IPS-15b (cell line): ENCODE measurements around the gene CD300LF.

Experiments used
- H3K27me3 ChIP-seq: one replicate; pipeline ENCODE4 v1.6.1; 2013; ENCODE audit warnings: low read length; ENCODE audit not compliant: control insufficient read depth, insufficient read depth
- H3K36me3 ChIP-seq: one replicate; pipeline ENCODE4 v1.6.1; 2013; ENCODE audit warnings: low read length; ENCODE audit not compliant: control insufficient read depth, insufficient read depth
- H3K4me1 ChIP-seq: one replicate; pipeline ENCODE4 v1.6.1; 2013; ENCODE audit warnings: mild to moderate bottlenecking, low read length; ENCODE audit not compliant: control insufficient read depth, insufficient read depth
- H3K4me3 ChIP-seq: one replicate; pipeline ENCODE4 v1.5.1; 2013; ENCODE audit warnings: low read depth, low read length
- H3K9ac ChIP-seq: one replicate; pipeline ENCODE4 v1.6.1; 2013; ENCODE audit warnings: low read depth, mild to moderate bottlenecking, low read length
- H3K9me3 ChIP-seq: one replicate; pipeline ENCODE4 v1.6.1; 2013; ENCODE audit warnings: mild to moderate bottlenecking, low read length; ENCODE audit not compliant: control insufficient read depth, insufficient read depth

Gene CD300LF

GRCh38 chr17:74712756-74713155 lies at the start of gene CD300LF:
Gene CD300LF, minus strand, starts transcription at chr17:74712923. Its CDS starts 57 bp downstream, at chr17:74712866.
- Histone ChIP-seq H3K9me3 (no peaks in the 10 kb centered on the region), H3K27me3 (no peaks in the 10 kb centered on the region), H3K9ac (no peak within 1 kb of the TSS), H3K36me3 (no peaks in the 10 kb centered on the region), H3K4me3 (no peak within 1 kb of the TSS), H3K4me1 (no peaks in the 10 kb centered on the region)

GRCh38 chr17:74761931-74762330 lies 49.2 kb upstream of the CD300LF start:
- peaks cover 22% of the 10 kb centered on the region for H3K4me1 ChIP-seq
- H3K9me3 ChIP-seq: no peaks in the 10 kb centered on the region
- no peak overlapping the region for H3K4me3 ChIP-seq
- H3K27me3 ChIP-seq: no peaks in the 10 kb centered on the region
- H3K36me3 ChIP-seq: peaks cover 4% of the 10 kb centered on the region
- no peak overlapping the region for H3K9ac ChIP-seq

- Histone ChIP-seq H3K9me3 (no peaks in the 10 kb centered on the region), H3K4me3 (no peak overlapping the region), H3K9ac (no peak overlapping the region), H3K36me3 (peaks cover 4% of the 10 kb centered on the region), H3K4me1 (peaks cover 22% of the 10 kb centered on the region), H3K27me3 (no peaks in the 10 kb centered on the region)
Measured at GRCh38 chr17:74761419-74761818, 48.7 kb upstream of the CD300LF start.

GRCh38 chr17:74760404-74761105 lies 47.8 kb upstream of the CD300LF start:
- Histone ChIP-seq H3K27me3 (no peaks in the 10 kb centered on the region), H3K9ac (peak overlapping the region; percentile 54), H3K4me1 (peaks cover 22% of the 10 kb centered on the region), H3K4me3 (peak overlapping the region; percentile 13), H3K36me3 (peaks cover under 1% of the 10 kb centered on the region), H3K9me3 (no peaks in the 10 kb centered on the region)

GRCh38 chr17:74759941-74760340 lies 47.2 kb upstream of the CD300LF start:
- Histone ChIP-seq H3K9me3 (no peaks in the 10 kb centered on the region), H3K27me3 (no peaks in the 10 kb centered on the region), H3K36me3 (no peaks in the 10 kb centered on the region), H3K9ac (peak overlapping the region; percentile 54), H3K4me3 (no peak overlapping the region), H3K4me1 (peaks cover 22% of the 10 kb centered on the region)

GRCh38 chr17:74759243-74759801 lies 46.6 kb upstream of the CD300LF start:
- Histone ChIP-seq H3K36me3 (no peaks in the 10 kb centered on the region), H3K4me1 (peaks cover 22% of the 10 kb centered on the region), H3K4me3 (no peak overlapping the region), H3K27me3 (no peaks in the 10 kb centered on the region), H3K9me3 (no peaks in the 10 kb centered on the region), H3K9ac (peak overlapping the region; percentile 54)

- Histone ChIP-seq H3K36me3 (no peaks in the 10 kb centered on the region), H3K27me3 (no peaks in the 10 kb centered on the region), H3K4me1 (peaks cover 22% of the 10 kb centered on the region), H3K9me3 (no peaks in the 10 kb centered on the region), H3K4me3 (no peak overlapping the region), H3K9ac (no peak overlapping the region)
Measured at GRCh38 chr17:74758848-74759168, 46.1 kb upstream of the CD300LF start.

- peaks cover 22% of the 10 kb centered on the region for H3K4me1 ChIP-seq
- no peak overlapping the region for H3K9ac ChIP-seq
- no peak overlapping the region for H3K4me3 ChIP-seq
- no peaks in the 10 kb centered on the region for H3K36me3 ChIP-seq
- no peaks in the 10 kb centered on the region for H3K9me3 ChIP-seq
- no peaks in the 10 kb centered on the region for H3K27me3 ChIP-seq
Measured at GRCh38 chr17:74757931-74758847, 45.5 kb upstream of the CD300LF start.

- no peak overlapping the region for H3K4me3 ChIP-seq
- H3K9me3 ChIP-seq: no peaks in the 10 kb centered on the region
- H3K27me3 ChIP-seq: no peaks in the 10 kb centered on the region
- no peaks in the 10 kb centered on the region for H3K36me3 ChIP-seq
- no peak overlapping the region for H3K9ac ChIP-seq
- peaks cover 22% of the 10 kb centered on the region for H3K4me1 ChIP-seq
Measured at GRCh38 chr17:74757502-74757901, 44.8 kb upstream of the CD300LF start.

- Histone ChIP-seq H3K4me3 (no peak overlapping the region), H3K9me3 (no peaks in the 10 kb centered on the region), H3K4me1 (peaks cover 22% of the 10 kb centered on the region), H3K36me3 (no peaks in the 10 kb centered on the region), H3K27me3 (no peaks in the 10 kb centered on the region), H3K9ac (no peak overlapping the region)
Measured at GRCh38 chr17:74756891-74757290, 44.2 kb upstream of the CD300LF start.

GRCh38 chr17:74755533-74755932 lies 42.8 kb upstream of the CD300LF start:
- H3K27me3 ChIP-seq: no peaks in the 10 kb centered on the region
- no peak overlapping the region for H3K4me3 ChIP-seq
- H3K4me1 ChIP-seq: peaks cover 19% of the 10 kb centered on the region
- H3K9me3 ChIP-seq: no peaks in the 10 kb centered on the region
- H3K9ac ChIP-seq: no peak overlapping the region
- H3K36me3 ChIP-seq: peaks cover 3% of the 10 kb centered on the region
